Measurements from ENCODE around the gene MYOCD. TPM values are rescaled to one million over a fixed set of nuclear protein-coding genes. Genes with fewer than 3 reads are reported as not detected.

Gene MYOCD
- total and polyA plus RNA-seq, 7 donors: 0.46 to 168 (median 108) TPM

GRCh38 chr17:12734926-12735325 is 69.2 kb downstream of the MYOCD start:
- intact Hi-C loops (cut with DNase I): loop anchor here (10.0 kb wide), 2 partner anchors 190 to 310 kb away; no protein-coding TSS in a partner anchor
- WGBS, 2 donors: 71 to 77% methylated on average over 7 of the region's 7 CpGs
- H3K4me1 ChIP-seq: peaks cover 0 to 20% (median 16%) of the 10 kb centered on the region in 4 donors
- no peaks in the 10 kb centered on the region for H3K27me3 ChIP-seq
- H3K9me3 ChIP-seq: no peaks in the 10 kb centered on the region
- no peak overlapping the region for H3K4me3 ChIP-seq
- H3K36me3 ChIP-seq: peaks cover 0 to 65% (median 9%) of the 10 kb centered on the region in 4 donors
- DNase-seq: no peak
- H3K27ac ChIP-seq: peak overlapping the region in 2 of 4 donors; percentile 42 to 50
- TF ChIP-seq POLR2A (IDR thresholded peaks at IDR 0.05) (no peak), CTCF (IDR thresholded peaks at IDR 0.05) (no peak), EP300 (IDR thresholded peaks at IDR 0.05) (no peak), POLR2AphosphoS5 (IDR thresholded peaks at IDR 0.05) (no peak)

GRCh38 chr17:12735517-12735916 is 69.8 kb downstream of the MYOCD start:
- H3K36me3 ChIP-seq: peaks cover 0 to 71% (median 12%) of the 10 kb centered on the region in 4 donors
- WGBS, 2 donors: 83 to 85% methylated on average over 8 of the region's 8 CpGs
- H3K27ac ChIP-seq: peak overlapping the region in 2 of 4 donors; percentile 22 to 42
- H3K4me3 ChIP-seq: no peak overlapping the region
- H3K4me1 ChIP-seq: peaks cover 0 to 17% (median 12%) of the 10 kb centered on the region in 4 donors
- H3K9me3 ChIP-seq: no peaks in the 10 kb centered on the region
- intact Hi-C loops (cut with DNase I): loop anchor here (10.0 kb wide), 2 partner anchors 191 to 311 kb away; no protein-coding TSS in a partner anchor
- H3K27me3 ChIP-seq: no peaks in the 10 kb centered on the region
- DNase-seq: no peak
- no peak for TF ChIP-seq POLR2A (IDR thresholded peaks at IDR 0.05)
- no peak for TF ChIP-seq EP300 (IDR thresholded peaks at IDR 0.05)
- TF ChIP-seq POLR2AphosphoS5 (IDR thresholded peaks at IDR 0.05): no peak
- TF ChIP-seq CTCF (IDR thresholded peaks at IDR 0.05): no peak

- Histone ChIP-seq H3K27ac (no peak overlapping the region), H3K27me3 (no peaks in the 10 kb centered on the region), H3K4me3 (no peak overlapping the region), H3K9me3 (no peaks in the 10 kb centered on the region), H3K36me3 (peaks cover 0 to 78% (median 14%) of the 10 kb centered on the region in 4 donors), H3K4me1 (peaks cover 0 to 11% (median 5%) of the 10 kb centered on the region in 4 donors)
- 62 to 64% methylated on average over 4 of the region's 4 CpGs for WGBS, 2 donors
- DNase-seq: no peak
- intact Hi-C loops (cut with DNase I): loop anchor here (10.0 kb wide), 2 partner anchors 192 to 312 kb away; no protein-coding TSS in a partner anchor
- TF ChIP-seq POLR2AphosphoS5 (IDR thresholded peaks at IDR 0.05): no peak
- no peak for TF ChIP-seq POLR2A (IDR thresholded peaks at IDR 0.05)
- TF ChIP-seq EP300 (IDR thresholded peaks at IDR 0.05): no peak
- TF ChIP-seq CTCF (IDR thresholded peaks at IDR 0.05): no peak
These were observed 70.8 kb downstream of the MYOCD start for GRCh38 chr17:12736526-12736925.

GRCh38 chr17:12737740-12738469 is 72.2 kb downstream of the MYOCD start:
- Histone ChIP-seq H3K4me1 (peaks cover 0 to 21% (median 12%) of the 10 kb centered on the region in 4 donors), H3K9me3 (no peaks in the 10 kb centered on the region), H3K36me3 (peaks cover 0 to 67% (median 14%) of the 10 kb centered on the region in 4 donors), H3K27me3 (no peaks in the 10 kb centered on the region), H3K27ac (no peak overlapping the region), H3K4me3 (no peak overlapping the region)
- intact Hi-C loops (cut with DNase I): loop anchor here (10.0 kb wide), 2 partner anchors 193 to 313 kb away; no protein-coding TSS in a partner anchor
- no peak for DNase-seq
- TF ChIP-seq POLR2AphosphoS5 (IDR thresholded peaks at IDR 0.05) (no peak), CTCF (IDR thresholded peaks at IDR 0.05) (no peak), EP300 (IDR thresholded peaks at IDR 0.05) (no peak), POLR2A (IDR thresholded peaks at IDR 0.05) (no peak)
- WGBS, 2 donors: 78 to 82% methylated on average over 7 of the region's 7 CpGs

Data from sigmoid colon (tissue), 7 donors.